GM12873 (cell line): ENCODE results near the gene TRIM59.

Source experiments
- TF ChIP-seq, protein P1 (sequence below): IDR thresholded peaks from 2 replicates; pipeline ENCODE4 v1.5.1; 2012; ENCODE audit warnings: low read depth, mild to moderate bottlenecking, moderate library complexity, low read length, control low read depth; ENCODE audit not compliant: insufficient read depth; ENCODE audit errors: missing control alignments

TRIM59 gene

DNA sequence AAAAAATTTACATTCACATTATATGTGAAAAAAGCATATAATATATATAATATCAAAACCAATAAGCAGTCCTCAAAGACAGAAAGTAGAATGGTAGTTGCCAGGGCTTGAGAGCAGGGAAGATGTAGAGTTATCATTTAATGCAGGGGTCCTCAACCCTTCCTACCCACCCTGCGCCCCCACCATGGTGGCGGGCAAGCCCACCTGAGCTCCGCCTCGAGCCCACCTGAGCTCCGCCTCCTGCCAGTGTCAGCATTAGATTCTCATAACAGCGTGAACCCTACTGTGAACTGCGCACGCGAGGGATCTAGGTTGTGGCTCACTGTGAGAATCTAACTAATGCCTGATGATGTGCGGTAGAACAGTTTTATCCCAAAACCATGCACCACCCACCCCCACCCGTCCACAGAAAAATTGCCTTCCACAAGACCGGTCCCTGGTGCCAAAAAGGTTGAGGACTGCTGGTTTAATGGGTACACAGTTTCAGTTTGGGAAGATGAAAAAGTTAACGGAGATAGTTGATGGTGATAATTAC is 3.0 kb downstream of the TRIM59 start:
- TF ChIP-seq, protein P1, sequence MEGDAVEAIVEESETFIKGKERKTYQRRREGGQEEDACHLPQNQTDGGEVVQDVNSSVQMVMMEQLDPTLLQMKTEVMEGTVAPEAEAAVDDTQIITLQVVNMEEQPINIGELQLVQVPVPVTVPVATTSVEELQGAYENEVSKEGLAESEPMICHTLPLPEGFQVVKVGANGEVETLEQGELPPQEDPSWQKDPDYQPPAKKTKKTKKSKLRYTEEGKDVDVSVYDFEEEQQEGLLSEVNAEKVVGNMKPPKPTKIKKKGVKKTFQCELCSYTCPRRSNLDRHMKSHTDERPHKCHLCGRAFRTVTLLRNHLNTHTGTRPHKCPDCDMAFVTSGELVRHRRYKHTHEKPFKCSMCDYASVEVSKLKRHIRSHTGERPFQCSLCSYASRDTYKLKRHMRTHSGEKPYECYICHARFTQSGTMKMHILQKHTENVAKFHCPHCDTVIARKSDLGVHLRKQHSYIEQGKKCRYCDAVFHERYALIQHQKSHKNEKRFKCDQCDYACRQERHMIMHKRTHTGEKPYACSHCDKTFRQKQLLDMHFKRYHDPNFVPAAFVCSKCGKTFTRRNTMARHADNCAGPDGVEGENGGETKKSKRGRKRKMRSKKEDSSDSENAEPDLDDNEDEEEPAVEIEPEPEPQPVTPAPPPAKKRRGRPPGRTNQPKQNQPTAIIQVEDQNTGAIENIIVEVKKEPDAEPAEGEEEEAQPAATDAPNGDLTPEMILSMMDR, result no peak

DNA sequence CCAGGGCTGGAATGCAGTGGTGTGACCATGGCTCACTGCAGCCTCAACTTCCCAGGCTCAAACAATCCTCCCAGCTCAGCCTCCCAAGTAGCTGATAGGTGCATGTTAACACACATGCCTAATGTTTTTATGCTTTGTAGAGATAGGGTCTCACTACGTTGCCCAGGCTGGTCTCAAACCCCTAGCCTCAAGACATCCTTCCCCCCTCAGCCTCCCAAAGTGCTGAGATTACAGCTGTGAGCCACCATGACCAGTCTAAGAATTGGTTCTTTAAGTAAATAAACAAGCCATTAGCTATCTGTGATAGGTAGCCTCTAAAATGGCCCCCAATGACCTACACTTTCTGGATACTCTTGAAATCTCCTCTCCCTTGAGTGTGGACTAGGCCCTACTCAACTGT is 3.7 kb downstream of the TRIM59 start:
- TF ChIP-seq, protein P1, result no peak

DNA sequence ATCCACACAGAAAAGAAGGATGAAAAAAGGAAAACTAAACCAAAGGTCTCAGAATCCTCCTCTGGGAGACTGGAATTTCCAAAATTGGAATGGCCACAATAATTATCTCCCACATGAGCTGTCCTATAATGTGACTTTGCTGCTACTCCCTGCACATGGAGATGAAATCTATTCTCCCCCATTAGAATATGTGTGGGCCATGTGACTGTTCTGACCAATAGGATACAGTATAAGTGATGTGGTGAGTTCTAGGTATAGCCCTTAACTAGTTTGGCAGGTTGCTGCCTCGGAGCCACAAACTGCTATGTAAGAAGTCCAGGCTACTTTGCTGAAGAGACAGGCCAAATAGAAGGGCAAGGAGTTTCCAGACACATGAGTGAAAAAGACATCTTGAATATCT is 5.2 kb downstream of the TRIM59 start:
- TF ChIP-seq, protein P1, result no peak

DNA sequence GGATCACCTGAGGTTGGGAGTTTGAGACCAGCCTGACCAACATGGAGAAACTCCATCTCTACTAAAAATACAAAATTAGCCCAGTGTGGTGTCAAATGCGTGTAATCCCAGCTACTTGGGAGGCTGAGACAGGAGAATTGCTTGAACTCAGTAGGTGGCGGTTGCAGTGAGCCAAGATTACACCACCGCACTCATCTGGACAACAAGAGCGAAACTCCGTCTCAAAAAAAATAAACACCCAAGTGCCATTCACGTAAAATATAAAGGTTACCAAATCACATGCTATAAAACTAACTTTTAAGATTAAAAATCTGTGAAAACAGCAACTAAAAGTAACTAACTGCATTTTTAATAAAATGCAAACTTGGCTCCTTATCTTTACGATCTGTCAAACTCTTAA is 8.9 kb downstream of the TRIM59 start:
- TF ChIP-seq, protein P1, result no peak

DNA sequence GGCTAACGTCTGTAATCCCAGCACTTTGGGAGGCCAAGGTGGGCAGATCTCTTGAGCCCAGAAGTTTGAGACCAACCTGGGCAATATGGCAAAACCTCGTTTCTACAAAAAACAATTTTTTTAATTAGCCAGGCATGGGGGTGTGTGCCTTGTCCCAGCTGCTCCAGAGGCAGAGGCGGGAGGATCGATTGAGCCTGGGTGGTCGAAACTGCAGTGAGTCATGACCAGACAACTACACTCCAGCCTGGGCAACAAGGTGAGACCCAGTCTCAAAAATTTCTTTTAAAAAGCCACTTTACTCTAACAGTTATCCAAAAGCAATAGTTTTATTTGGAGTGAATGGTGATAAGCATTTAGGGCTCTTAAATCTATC is 12.5 kb downstream of the TRIM59 start:
- TF ChIP-seq, protein P1, result no peak

DNA sequence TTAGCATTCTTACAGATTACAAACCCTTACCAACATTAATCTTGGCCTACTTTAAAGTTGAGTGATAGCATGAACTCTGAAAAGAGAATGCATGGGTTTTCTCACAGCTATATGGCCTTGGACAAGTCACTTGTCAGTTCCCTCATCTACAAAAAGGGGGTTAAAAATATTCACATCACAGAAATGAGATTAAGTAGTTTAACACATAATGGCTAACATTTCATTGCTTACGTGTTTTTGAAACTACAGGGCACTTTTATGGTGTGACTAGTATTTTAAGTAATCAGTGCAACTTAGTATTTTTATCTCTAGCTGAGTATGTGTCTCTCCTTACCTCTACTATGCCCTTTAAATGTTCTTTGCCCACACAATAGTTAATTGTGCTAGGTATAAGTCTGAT is 13.8 kb downstream of the TRIM59 start:
- TF ChIP-seq, protein P1, result no peak

DNA sequence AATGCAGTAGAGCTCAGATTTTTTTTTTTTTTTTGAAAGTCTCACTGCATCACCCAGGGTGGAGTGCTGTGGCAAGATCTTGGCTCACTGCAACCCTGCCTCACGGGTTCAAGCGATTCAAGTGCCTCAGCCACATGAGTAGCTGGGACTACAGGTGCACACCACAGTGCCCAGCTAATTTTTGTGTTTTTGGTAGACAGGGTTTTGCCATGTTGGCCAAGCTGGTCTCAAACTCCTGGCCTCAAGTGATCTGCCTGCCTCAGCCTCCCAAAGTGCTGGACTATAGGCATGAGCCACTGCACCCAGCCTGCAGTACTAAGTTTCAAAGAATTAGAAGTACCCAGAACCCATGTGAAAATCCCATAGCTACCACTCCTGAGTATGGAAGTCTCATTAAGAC is 14.5 kb downstream of the TRIM59 start:
- TF ChIP-seq, protein P1, result no peak
